GM19463 (cell line): Measurements from ENCODE around the gene TMEM186.
"Not testable (repeated sequence)": the region's sequence is repeated elsewhere in the genome, so short reads cannot be mapped to it uniquely, and the experiment has no call there.

Experiments used
- ATAC-seq: cut with Tn5 transposase; IDR thresholded peaks from one replicate; pipeline ENCODE4 v1.9.1; 2021; ENCODE audit warnings: mild to moderate bottlenecking, moderate library complexity; ENCODE audit not compliant: unreplicated experiment

TMEM186 gene, protein sequence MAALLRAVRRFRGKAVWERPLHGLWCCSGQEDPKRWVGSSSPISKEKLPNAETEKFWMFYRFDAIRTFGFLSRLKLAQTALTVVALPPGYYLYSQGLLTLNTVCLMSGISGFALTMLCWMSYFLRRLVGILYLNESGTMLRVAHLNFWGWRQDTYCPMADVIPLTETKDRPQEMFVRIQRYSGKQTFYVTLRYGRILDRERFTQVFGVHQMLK

DNA sequence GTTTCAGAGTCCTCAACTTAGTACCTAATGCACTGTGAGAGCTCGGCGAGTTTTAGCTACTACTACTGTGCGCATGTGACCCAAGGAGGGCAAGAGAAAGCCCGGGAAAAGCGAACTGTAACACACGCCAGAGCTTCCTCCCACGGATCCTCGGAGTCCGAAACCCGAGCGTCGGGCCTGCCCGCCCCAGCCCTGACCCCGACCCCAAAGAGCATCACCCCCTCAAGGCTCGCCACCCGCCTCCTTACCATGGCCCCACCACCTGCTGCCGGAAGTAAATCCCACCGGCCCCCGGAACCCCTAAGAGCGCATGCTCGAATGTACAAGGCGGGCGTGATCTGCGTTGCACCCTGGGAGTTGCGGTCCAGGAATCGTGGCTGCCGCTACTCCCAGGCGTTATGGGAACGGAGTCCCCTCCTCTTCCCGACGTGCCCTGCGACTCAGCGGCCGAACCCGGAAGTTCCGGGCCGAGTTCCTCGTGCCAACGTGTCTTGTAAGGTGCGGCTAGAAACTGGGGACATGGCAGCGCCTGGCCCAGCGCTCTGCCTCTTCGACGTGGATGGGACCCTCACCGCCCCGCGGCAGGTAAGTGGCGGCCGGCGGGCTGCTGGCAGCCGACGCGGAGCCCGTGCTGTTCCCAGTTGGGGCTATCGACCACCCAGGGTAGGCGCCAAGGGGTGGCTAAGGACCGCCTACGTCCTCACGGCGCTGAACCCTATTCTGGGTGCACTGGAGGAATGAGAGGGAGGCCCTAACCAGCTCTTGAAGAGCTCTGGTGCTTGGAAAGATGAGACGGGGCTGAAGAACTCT lies at the start of gene TMEM186, which contains the start of gene PMM2:
TSS of gene TMEM186 (minus strand) at position 276 of the 810 bp plus-strand sequence. CDS start at position 251, 25 bp downstream.
TSS of gene PMM2 (plus strand) at position 476 of the 810 bp plus-strand sequence. CDS start at position 520, 44 bp downstream.
- ATAC-seq, result peak; percentile 96

DNA sequence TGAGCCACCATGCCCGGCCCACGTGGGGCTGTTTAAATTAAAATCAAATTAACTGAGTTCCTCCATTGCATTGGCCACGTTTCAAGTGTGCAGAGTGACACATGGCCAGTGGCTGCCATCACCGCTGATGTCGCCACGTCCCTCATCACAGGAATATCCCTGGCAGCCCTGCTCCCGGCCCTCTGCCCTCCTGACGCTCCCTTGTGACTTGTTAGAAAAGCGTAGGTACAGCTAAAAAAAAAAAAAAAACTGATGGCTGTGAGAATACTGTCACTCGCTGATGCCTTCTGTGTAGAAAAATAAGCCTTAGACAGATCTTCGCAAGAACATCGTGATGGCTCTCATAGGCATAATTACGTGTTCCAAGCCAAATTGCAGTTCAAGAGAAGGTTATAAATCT lies 49.7 kb upstream of the TMEM186 start:
- no peak for ATAC-seq

DNA sequence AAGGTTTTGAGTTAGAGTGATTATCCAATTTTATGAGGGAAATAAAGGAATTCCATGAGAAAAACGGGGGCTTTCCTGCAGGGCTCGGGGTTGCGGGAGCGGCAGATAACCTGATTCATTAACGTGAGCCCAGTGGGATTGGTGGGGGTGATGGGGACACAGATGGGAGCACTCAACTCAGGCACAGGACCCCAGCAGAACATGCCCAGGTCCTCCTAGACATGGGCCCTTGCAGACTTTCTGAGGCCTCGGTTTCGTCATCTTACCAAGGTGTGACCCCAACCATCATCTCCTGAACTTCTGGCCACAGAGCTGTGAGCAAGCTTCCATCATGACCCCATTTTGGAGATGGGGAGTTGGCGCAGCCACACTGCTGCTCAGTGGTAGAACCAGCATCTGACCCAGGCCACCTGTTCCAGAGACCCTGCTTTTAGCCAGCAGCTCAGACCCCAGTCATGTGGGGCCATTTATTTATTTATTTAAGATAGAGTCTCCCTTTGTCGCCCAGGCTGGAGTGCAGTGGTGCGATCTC lies 49.0 kb upstream of the TMEM186 start:
- no peak for ATAC-seq

DNA sequence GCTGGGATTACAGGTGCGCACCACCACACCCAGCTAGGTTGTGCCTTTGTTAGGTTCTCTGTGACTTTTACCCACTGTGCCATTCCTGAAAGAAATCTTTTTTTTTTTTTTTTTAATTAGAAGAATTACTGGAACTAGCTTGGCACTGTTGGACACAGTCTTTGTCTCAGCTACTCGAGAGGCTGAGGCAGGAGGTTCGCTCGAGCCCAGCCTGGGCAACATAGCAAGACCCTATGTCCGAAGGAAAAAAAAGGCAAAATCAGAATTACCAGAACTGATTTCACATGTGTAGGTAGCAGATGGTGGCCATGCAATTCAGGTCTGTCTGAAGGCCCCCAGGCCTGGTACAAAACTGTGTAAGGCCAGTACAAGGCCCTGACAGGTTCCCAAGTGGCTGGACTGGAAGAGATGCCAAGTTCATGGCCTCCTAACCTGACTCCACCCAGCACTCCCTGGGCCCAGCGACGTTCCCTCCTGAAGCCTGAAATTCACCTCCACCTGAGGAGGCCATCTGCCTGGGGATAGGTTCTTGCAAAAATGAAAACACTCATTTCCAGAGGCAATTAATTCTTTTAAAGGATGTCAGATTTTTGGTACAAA lies 48.4 kb upstream of the TMEM186 start:
- ATAC-seq, result no peak

DNA sequence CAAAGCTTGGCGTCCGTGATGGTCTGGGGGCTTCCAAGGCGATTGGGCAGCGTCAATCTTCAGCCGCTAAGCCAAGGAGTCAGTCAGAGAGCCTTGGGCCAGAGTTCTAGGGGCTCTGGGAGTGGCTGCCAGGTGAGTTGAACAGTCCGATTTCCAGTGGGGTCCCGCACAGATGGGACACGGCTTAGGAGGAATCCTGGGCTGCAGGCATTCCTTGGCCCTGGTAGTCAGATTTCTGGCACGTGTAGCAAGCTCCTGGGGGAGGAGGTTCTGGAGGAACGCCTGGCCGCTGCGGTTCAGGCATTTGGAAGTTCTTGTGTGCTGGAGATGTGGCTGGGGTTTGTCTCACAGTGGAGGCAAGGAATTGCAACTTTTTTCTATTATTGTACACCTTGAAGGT lies 45.9 kb upstream of the TMEM186 start:
- ATAC-seq, result not testable (repeated sequence)

DNA sequence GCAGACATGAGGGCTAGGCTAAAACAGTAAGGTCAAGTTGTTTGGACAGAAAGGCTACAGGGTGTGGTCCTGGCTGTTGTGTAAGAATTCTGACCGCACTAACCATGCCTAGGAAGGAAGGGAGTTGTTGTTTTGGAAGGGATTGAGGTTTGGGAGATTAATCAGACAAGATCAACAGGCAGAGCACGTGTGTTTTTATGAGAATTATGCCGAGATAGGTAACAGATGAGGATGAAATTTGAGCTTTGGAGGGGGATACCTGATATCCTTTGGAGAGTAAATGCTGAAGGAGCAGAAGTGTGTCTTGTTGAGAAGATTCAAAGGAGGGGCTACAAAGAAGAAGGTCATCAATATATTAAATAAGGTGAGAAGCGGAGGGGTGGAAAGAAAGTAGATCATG lies 44.6 kb upstream of the TMEM186 start:
- not testable (repeated sequence) for ATAC-seq

DNA sequence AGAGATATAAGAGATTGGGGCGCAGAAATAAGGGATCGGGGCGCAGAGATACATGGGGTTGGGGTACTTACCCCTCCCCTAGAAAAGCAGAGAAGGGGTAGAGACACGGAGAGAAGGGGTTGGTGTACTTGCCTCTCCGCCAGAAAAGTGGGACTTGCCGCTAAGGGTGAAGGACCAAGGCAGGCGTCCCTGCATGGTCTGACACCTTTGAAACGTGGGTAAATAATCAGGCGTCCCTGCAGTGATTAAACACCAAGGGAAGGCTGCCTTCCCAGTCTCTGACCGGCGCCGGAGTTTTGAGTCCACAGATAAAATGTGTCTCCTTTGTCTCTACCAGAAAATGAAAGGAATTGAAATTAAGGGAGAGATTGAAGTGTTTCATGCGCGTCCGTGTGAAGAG lies 40.2 kb upstream of the TMEM186 start:
- not testable (repeated sequence) for ATAC-seq

DNA sequence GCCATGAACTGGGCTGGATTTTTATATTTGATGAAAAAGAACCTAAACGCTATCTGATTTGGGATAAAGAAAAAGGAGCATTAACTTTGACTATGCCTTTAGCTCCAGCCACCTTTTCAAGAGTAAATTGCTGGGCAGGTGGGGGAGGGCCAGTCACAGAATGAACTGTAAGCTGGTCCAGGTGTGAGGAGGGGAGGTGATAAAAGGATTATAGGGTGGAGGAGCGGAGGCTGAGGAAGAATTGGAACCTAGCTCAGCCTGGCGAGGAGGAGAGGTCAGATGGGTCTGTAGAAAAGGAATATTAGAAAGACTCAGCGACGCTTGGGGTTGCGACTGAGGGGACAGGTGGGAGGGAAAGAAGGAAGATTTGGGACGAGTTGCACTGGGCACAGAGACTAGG lies 39.4 kb upstream of the TMEM186 start:
- ATAC-seq, result not testable (repeated sequence)

DNA sequence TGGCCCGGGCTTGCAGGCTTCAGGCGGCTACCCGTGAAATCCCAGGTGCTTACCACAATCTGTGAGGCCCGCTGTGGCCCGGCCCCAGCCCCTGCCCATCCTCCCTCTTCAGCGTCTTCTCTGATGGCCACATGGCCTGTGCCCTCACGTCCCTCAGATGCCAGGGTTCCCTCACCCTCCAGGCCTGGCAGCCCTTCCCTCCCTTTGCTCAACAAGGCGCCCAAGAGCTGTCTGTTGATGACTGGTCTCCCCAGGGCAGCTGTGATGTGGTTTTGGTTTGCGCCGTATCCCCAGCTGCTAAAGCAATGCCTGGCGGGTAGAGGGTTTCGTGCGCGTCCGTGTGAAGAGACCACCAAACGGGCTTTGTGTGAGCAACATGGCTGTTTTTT lies 35.3 kb upstream of the TMEM186 start:
- ATAC-seq, result no peak

DNA sequence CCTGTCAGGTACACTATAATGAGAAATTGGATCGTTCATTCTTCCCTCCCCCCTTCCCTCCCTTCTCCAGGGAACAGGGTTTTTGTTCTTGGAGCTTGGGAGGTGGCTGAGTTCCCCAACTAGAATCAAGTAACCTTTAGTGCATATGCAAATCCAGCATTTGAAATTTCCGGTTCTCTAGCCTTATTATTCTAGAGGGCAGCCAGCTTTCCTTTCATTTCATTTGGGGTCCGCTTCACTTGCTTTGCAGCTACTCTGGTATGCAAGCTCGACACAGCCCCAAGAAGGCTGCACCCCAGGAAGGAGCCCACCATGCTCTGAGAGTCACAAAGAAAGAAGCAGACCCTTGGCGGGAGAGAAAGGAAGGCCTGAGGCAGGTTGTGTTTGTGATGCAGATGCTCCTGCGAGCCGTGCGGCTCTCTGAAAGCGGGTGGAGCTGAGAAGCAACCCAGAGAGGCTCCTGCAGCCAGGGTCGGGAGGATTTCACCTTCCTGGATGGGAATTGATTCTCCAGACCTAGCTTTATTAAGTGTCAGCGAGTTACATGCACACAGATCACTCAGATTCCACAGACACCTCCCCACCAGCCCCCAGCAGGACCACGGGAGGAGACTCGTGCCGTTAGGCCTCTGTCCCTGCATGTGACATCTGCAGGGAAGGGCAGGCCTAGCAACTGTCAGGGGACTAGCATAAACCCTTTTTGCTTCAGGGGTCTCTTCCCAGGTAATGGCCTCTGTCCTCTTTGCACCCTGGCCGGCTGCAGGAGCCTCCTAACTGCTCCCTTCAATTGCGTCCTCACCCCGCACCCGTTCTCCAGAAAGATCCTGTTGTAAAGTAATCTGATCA lies 34.7 kb upstream of the TMEM186 start:
- ATAC-seq, result no peak

DNA sequence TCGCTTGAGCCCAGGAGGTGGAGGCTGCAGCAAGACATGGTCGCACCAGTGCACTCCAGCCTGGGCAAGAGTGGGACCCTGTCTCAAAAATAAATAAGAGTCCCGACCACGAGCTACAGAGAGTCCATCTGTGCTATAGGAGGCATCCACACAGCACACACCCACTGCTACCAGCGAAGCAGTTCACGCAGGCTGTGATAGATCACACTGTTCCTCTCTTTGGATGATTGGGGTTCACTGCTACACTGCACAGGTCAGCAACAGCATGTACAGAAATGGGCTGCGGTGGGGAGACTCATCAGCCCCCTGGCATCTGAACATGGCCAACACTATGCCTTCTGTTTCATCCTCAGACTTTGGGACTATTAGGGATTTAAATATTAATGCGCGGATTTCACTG lies 34.0 kb upstream of the TMEM186 start:
- no peak for ATAC-seq

DNA sequence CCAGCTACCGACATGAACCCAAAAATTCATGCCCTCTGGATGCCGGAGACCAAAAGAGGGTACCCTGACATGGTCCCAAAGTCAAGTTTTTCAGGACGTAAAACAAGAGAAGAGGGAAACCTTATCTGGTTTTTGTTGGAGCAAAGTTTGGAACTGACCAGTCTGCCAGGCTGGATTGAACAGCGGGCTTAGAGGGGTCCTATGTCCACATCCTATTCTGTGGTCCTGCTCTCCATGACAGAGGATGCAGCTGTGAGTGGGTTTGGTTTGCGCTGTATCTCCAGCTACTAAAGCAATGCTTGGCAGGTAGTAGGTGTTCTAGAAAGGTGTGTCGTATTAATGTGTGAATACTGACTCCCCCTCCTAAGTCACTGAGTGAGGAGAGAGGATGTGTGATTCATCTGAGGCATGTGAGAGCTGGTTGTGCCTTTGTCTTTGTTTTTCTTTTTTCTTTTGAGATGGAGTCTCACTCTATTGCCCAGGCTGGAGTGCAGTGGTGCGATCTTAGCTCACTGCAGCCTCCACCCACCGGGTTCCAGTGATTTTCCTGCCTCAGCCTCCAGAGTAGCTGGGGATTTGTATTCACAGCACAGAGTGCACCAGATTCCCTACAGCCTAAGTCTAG lies 31.2 kb upstream of the TMEM186 start:
- ATAC-seq, result no peak

DNA sequence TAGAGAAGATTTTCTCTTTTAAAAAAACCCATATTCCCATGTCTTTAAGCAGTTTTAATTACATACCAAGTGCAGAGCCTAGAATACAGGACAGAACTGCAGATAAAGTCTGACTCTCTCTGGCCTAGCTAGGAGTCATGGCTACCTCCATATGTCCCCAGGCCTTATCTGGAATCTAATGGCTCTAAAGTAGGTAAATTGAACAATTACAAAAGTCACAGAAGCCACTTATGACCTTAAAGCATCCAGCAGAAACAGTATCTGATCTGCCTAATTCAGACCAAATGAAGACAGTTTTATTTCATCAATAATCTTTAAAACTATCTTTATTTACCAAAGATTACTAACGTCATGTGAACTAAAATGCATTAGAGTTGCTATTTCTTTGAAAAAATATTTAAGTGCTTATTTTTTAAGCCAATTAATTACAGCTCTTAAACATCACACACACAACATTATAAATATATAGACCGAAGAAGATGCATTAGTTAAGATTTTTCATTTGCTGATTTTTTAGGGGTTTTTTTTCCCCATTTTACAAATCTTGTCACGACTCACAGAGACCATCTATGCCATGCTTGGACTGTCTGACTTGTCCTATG lies 28.9 kb upstream of the TMEM186 start:
- no peak for ATAC-seq

DNA sequence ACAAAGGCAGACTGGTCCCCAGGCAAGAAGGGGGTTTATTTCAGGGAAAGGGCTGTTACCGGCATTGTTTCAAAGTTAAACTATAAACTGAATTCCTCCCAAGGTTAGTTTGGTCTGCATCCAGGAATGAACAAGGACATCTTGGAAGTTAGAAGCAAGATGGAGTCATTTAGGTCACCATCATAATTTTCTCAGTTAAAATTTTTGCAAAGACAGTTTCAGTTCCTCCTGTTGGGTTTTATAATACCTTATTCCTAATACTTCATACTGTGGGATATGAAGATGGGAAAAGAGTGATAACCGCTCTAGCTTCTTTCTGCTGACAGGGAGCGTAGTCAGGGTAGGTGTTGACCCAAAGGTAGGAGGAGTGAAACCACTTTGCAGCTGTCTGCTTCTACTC lies 25.0 kb upstream of the TMEM186 start:
- ATAC-seq, result no peak

DNA sequence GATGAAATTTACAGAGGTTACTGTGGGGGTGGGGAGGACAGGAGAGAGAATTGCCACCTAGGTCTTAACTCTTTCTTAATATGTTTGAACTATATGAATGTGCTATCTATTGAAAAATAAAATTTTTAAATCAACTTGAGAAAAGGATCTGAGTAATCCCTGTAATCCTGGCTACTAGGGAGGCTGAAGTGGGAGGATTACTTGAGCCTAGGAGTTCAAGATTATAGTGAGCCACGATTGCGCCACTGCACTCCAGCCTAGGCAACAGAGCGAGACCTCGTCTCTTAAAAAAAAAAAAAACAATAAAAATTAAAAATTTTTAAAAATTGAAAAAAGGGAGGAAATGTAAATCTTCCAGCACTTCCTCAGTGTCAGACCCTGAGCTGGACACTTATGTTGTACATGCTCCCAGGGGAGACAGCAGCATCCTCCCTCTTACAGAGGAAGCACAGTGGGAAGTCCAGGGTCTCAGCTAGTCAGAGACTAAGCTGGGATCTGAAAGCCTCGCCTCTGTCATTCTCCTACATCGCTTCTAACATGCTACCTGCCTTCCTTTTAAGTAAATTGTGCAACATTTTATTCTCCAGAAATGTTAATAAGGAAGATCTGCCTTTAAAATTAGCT lies 22.1 kb upstream of the TMEM186 start:
- ATAC-seq, result no peak

DNA sequence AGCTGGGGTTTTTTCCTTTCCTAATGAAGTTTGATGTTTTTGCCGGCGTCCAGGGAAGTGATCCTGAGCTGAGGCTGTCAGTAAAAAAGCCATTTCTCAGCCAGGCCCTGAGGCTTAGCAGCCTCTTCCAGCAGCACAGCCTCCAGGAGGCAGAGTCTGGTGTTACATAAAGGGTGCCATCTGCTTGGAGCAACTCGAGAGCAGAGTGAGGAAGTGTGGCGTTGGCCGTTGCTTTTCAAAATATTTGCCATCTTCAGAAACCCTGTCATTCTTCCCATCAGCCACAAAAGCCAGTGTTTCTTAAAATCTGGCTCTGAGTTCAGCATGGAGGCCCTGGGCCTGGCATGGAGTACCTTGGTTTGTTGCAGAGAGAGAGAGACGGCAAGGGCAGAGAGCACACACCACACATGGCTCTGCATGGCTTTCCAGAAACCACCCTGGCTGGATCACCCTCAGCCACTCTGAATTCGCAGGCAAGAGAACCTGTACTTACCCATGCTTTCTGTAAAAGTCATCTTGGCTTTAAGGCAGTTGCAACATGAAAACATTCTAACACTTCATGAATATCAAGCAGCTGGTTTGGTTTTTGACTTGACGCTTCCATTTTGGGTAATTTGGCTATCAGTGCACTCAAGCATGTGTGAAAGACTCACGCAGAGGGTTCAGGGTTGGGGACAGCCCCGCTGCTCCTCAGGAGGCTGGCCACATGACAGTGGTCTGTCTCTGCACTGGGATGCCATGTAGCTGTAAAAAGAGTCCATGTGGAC lies 21.2 kb upstream of the TMEM186 start:
- ATAC-seq, result peak; percentile 84

DNA sequence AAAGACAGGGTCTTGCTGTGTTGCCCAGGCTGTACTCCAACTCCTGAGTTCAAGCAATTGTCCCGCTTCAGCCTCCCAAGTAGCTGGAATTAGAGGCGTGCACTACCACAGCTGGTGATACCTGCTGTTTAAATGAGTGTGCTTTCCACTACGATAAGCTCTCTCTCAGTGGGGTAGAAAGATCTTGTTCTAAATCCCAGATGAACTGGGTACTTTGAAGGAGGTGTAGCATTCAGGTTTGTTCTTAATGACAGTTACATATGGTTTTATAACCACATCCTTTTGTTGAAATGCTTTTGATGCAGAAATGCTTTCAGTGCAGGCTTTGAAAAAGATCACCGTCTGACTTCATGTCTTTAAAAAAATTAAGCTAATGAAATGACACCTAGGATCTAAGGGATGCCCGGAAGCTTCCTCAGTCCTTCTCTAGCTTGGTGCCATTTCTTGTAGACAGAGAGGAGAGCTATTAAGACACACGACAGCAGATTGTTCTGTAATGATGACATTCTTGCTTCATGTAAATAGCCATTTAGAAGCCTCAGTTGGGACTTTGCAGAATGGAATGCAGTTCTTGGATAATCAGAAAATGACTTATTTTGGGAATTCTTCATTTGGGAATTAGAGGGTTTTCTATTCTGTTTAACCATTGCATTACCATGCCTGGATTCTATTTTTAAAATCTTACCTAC lies 19.7 kb upstream of the TMEM186 start:
- ATAC-seq, result no peak
